ENCODE data around the gene LONRF2. TPM values are rescaled to one million over a fixed set of nuclear protein-coding genes. Genes with fewer than 3 reads are reported as not detected.

The LONRF2 gene
- total RNA-seq, 1 experiment from 2014 or later, result 1.6 TPM

DNA sequence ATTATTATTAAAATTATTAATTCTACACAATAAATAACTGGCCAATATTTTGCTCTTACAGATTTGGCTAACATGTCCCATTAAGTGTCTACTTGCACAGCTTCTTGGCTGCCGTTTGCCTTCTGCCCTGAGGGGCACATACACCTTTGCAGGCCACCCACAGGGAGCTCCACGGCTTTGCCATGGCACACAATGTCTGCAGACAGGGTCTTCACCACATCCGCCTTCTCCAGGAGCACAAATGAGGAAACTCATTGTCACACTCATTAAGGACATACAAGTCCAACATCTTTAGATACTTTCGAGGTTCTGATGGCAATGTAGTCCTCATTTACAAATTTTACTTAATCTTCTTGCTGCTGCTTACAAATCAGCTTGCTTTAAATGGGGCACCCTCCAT is 45.6 kb downstream of the LONRF2 start:
- ChIA-PET POLR2A (no interaction called here), CTCF (interaction anchor here (1.4 kb wide), 1 partner anchor 104 kb away, joined by 4 read pairs; no protein-coding TSS in a partner anchor), RAD21 (ENCODE audit: low non-redundant PET in 1 of 2, low total read pairs in 2 of 2, uncharacterized antibody in 2 of 2, unreplicated experiment in 2 of 2) (no interaction called here)
- Histone ChIP-seq H3K27ac (ENCODE audit: low read depth, low read length) (no peak overlapping the region), H3K9me3 (ENCODE audit: control insufficient read depth in 1 of 2, insufficient read depth in 1 of 2, low read depth in 1 of 2, low read length in 2 of 2) (no peaks in the 10 kb centered on the region), H3K9ac (ENCODE audit: low read length) (no peak overlapping the region), H3K4me1 (ENCODE audit: control insufficient read depth in 1 of 2, insufficient read depth in 2 of 2, low read length in 2 of 2) (peaks cover 8% of the 10 kb centered on the region in 2 experiments; a peak in 3 of 4 replicates), H3K4me2 (ENCODE audit: low read length) (no peak overlapping the region), H2AFZ (ENCODE audit: low read depth, low read length, poor library complexity, severe bottlenecking) (no peak overlapping the region), H3K79me2 (ENCODE audit: insufficient read depth, low read length) (no peaks in the 10 kb centered on the region), H4K20me1 (ENCODE audit: insufficient read depth) (no peaks in the 10 kb centered on the region), H3K4me3 (replicated peaks in 1 of 2; ENCODE audit: low read depth in 1 of 2, low read length in 2 of 2) (no peak overlapping the region), H3K9me2 (ENCODE audit: insufficient read depth) (no peaks in the 10 kb centered on the region), H3K27me3 (ENCODE audit: insufficient read depth, low read length) (no peaks in the 10 kb centered on the region), H3K36me3 (ENCODE audit: control insufficient read depth in 1 of 2, insufficient read depth in 2 of 2, low read length in 2 of 2) (no peaks in the 10 kb centered on the region)
- DNase-seq (ENCODE audit: low read depth, low spot score) (no peak), ATAC-seq (no peak)
- no peak for TF ChIP-seq EZH2phosphoT487 (IDR thresholded peaks at IDR 0.05; ENCODE audit: borderline replicate concordance)
- no peak for TF ChIP-seq YY1 (IDR thresholded peaks at IDR 0.05; ENCODE audit: extremely low read depth, insufficient replicate concordance, low read depth, low read length)
- TF ChIP-seq TCF7L2 (IDR thresholded peaks at IDR 0.05; ENCODE audit: borderline replicate concordance, extremely low read depth, insufficient read depth, insufficient read length), result no peak
- TF ChIP-seq SRF (IDR thresholded peaks at IDR 0.05; ENCODE audit: low read depth), result no peak
- no peak for TF ChIP-seq SP1 (IDR thresholded peaks at IDR 0.05; ENCODE audit: low read depth)
- TF ChIP-seq CEBPB (IDR thresholded peaks at IDR 0.05; ENCODE audit: low read depth), result no peak
- TF ChIP-seq ZFX (IDR thresholded peaks at IDR 0.05), result no peak
- BruUV-seq (replicated peaks), result no TSS peak
- intact Hi-C loops (cut with micrococcal nuclease), result no loop called here

DNA sequence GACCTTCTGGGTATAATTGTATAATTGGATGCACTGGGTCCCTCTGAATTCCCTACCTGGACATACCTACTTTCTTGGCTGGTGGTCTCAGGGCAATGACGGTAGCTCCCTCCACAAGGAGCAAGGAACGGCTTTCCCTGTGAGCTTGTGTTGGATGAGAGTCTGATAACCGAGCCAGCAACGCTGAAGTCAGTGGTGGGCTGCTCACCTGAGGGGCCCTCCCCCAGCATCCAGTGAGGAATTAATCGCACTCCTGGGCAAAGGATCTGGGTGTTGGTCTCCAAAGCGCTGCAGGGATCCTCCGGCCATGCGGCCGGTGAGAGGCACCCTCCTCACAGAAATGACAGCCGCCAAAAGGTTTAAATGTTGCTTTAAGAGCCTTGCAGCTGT is 47.1 kb downstream of the LONRF2 start:
- no peaks in the 10 kb centered on the region for H3K79me2 ChIP-seq (ENCODE audit: insufficient read depth, low read length)
- no peaks in the 10 kb centered on the region for H3K9me2 ChIP-seq (ENCODE audit: insufficient read depth)
- RAD21 ChIA-PET (ENCODE audit: low non-redundant PET in 1 of 2, low total read pairs in 2 of 2, uncharacterized antibody in 2 of 2, unreplicated experiment in 2 of 2), result no interaction called here
- no peak overlapping the region for H3K4me3 ChIP-seq (replicated peaks in 1 of 2; ENCODE audit: low read depth in 1 of 2, low read length in 2 of 2)
- no peak overlapping the region for H3K4me2 ChIP-seq (ENCODE audit: low read length)
- no peak for ATAC-seq
- DNase-seq (ENCODE audit: low read depth, low spot score), result no peak
- H4K20me1 ChIP-seq (ENCODE audit: insufficient read depth), result no peaks in the 10 kb centered on the region
- POLR2A ChIA-PET, result no interaction called here
- H2AFZ ChIP-seq (ENCODE audit: low read depth, low read length, poor library complexity, severe bottlenecking), result no peak overlapping the region
- no peak overlapping the region for H3K27ac ChIP-seq (ENCODE audit: low read depth, low read length)
- H3K9ac ChIP-seq (ENCODE audit: low read length), result no peak overlapping the region
- no peaks in the 10 kb centered on the region; a peak in 1 of 4 replicates for H3K4me1 ChIP-seq (ENCODE audit: control insufficient read depth in 1 of 2, insufficient read depth in 2 of 2, low read length in 2 of 2)
- H3K9me3 ChIP-seq (ENCODE audit: control insufficient read depth in 1 of 2, insufficient read depth in 1 of 2, low read depth in 1 of 2, low read length in 2 of 2), result peaks cover 0 to 5% of the 10 kb centered on the region in 2 experiments; a peak in 1 of 4 replicates
- no peaks in the 10 kb centered on the region for H3K27me3 ChIP-seq (ENCODE audit: insufficient read depth, low read length)
- CTCF ChIA-PET, result no interaction called here
- no peaks in the 10 kb centered on the region for H3K36me3 ChIP-seq (ENCODE audit: control insufficient read depth in 1 of 2, insufficient read depth in 2 of 2, low read length in 2 of 2)
- intact Hi-C loops (cut with micrococcal nuclease), result no loop called here
- no TSS peak for BruUV-seq (replicated peaks)
- TF ChIP-seq ZNF274 (IDR thresholded peaks at IDR 0.05; ENCODE audit: low read depth, low read length), result no peak
- no peak for TF ChIP-seq SIN3A (IDR thresholded peaks at IDR 0.05; ENCODE audit: low read depth)
- no peak for TF ChIP-seq SP1 (IDR thresholded peaks at IDR 0.05; ENCODE audit: low read depth)
- no peak for TF ChIP-seq POLR2AphosphoS5 (IDR thresholded peaks at IDR 0.05; ENCODE audit: low read depth, low read length)
- TF ChIP-seq POLR2A (IDR thresholded peaks at IDR 0.05; ENCODE audit: borderline replicate concordance, extremely low read depth, insufficient read depth, insufficient read length), result no peak
- TF ChIP-seq CBX3 (IDR thresholded peaks at IDR 0.05; ENCODE audit: low read depth), result no peak
- TF ChIP-seq YY1 (IDR thresholded peaks at IDR 0.05; ENCODE audit: extremely low read depth, insufficient replicate concordance, low read depth, low read length), result no peak
- no peak for TF ChIP-seq TCF7L2 (IDR thresholded peaks at IDR 0.05; ENCODE audit: borderline replicate concordance, extremely low read depth, insufficient read depth, insufficient read length)
- no peak for TF ChIP-seq RAD21 (IDR thresholded peaks at IDR 0.05; ENCODE audit: low read depth)
- no peak for TF ChIP-seq ZFX (IDR thresholded peaks at IDR 0.05)
- TF ChIP-seq ELF1 (IDR thresholded peaks at IDR 0.05; ENCODE audit: borderline replicate concordance, low read depth), result no peak
- TF ChIP-seq, protein P1, sequence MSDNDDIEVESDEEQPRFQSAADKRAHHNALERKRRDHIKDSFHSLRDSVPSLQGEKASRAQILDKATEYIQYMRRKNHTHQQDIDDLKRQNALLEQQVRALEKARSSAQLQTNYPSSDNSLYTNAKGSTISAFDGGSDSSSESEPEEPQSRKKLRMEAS (IDR thresholded peaks at IDR 0.05), result no peak
- TF ChIP-seq, protein P2, sequence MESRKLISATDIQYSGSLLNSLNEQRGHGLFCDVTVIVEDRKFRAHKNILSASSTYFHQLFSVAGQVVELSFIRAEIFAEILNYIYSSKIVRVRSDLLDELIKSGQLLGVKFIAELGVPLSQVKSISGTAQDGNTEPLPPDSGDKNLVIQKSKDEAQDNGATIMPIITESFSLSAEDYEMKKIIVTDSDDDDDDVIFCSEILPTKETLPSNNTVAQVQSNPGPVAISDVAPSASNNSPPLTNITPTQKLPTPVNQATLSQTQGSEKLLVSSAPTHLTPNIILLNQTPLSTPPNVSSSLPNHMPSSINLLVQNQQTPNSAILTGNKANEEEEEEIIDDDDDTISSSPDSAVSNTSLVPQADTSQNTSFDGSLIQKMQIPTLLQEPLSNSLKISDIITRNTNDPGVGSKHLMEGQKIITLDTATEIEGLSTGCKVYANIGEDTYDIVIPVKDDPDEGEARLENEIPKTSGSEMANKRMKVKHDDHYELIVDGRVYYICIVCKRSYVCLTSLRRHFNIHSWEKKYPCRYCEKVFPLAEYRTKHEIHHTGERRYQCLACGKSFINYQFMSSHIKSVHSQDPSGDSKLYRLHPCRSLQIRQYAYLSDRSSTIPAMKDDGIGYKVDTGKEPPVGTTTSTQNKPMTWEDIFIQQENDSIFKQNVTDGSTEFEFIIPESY (IDR thresholded peaks at IDR 0.05; ENCODE audit: extremely low read depth, insufficient replicate concordance, low read length), result no peak

Data from HCT116 (cell line).